GM10847 (cell line): ENCODE measurements around the gene CAPN2.

Experiments used
- POLR2A ChIP-seq: IDR thresholded peaks from 2 replicates; pipeline ENCODE4 v1.6.1; 2011; ENCODE audit not compliant: insufficient read length; ENCODE audit errors: extremely low read depth

CAPN2 gene

GRCh38 chr1:223738465-223739365 lies 26.4 kb downstream of the CAPN2 start:
- TF ChIP-seq POLR2A, result no peak

GRCh38 chr1:223739366-223740037 lies 27.2 kb downstream of the CAPN2 start:
- no peak for TF ChIP-seq POLR2A

- TF ChIP-seq POLR2A, result no peak
These were observed 29.5 kb downstream of the CAPN2 start for GRCh38 chr1:223741861-223742260.

DNA sequence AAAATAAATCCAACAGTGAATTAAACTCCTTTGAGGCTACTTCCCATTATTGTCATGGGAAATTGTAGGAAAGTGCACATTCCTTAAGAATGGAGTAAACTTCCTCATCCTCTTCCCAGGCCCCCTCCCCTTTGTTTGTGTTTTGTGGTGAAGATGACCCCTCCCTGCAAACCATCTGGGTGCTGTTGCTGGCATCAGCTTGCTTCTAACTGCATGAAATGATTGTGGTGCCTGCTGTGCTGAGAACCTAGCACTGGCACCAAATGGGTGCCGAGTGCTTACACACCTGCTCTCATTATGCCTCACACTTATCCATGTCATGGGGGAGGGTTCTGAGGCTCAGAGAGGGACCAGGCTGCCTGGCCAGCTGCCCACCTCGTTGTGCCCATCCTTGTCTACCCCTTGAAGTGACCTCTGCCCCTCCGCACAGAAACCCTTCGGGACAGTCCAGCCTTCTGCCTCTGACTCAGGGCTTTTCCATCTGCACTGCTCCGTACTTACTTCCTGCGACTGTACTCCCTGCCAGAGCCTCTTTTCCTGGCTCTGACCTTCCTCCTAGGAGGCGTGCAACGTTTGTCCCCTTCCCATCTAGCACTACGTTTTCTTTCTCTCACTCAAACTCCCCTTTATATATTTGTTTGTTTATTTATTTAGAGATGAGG lies 30.6 kb downstream of the CAPN2 start:
- TF ChIP-seq POLR2A, result no peak

GRCh38 chr1:223745731-223746130 lies 33.4 kb downstream of the CAPN2 start:
- TF ChIP-seq POLR2A, result no peak

- TF ChIP-seq POLR2A, result no peak
These were observed 35.5 kb downstream of the CAPN2 start for GRCh38 chr1:223747838-223748335.

DNA sequence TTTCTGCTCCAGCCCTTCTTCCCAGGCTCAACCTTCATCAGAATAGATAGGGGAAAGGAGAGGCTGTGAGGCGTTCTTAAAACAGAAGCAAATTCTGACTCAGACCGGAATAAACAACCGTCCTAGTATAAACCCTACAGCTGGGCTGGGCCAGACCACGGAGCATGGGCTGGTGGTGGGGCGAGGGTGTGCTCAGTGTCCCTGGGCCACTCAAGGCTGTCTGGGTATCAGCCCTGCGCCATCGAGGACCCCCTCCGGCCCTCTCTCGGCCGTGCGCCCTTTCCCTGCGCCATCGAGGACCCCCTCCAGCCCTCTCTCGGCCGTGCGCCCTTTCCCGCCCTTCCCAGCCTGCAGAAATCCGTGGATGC lies 36.0 kb downstream of the CAPN2 start:
- TF ChIP-seq POLR2A, result no peak

- TF ChIP-seq POLR2A, result no peak
These were observed 36.7 kb downstream of the CAPN2 start for GRCh38 chr1:223748773-223749733.

GRCh38 chr1:223750730-223751570 lies 38.6 kb downstream of the CAPN2 start:
- TF ChIP-seq POLR2A, result no peak

GRCh38 chr1:223751696-223752095 lies 39.4 kb downstream of the CAPN2 start:
- no peak for TF ChIP-seq POLR2A

DNA sequence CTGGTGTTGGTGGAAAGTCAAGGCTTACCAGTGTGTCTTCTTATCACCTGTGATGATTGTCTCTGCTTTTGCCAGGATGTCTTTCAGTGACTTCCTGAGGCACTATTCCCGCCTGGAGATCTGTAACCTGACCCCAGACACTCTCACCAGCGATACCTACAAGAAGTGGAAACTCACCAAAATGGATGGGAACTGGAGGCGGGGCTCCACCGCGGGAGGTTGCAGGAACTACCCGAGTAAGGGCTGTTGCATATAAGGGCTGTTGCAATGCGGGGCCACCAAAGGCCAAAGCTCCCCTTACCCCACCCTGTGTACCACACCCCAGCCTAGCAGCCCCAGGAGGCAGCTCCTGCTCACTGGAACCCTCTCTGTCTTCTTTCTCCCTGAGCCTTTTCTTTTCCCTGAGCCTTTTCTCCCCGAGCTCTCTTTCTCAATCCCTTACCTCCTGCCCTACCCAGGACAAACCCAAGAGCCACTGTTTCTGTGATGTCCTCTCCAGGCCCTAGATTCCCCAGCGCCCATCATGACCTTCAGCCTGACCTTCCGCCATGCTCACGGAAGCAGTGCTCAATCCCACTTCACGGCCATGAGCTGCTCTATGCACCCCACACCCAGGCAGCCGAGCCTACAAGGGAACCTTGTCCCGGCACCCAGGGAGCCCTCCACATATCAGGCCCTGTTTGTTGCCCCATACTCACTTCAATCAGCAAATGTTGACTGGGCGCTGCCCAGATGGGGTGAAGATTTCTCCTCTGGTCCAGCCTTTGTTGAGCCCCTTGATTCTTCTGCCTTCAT lies 40.6 kb downstream of the CAPN2 start:
- TF ChIP-seq POLR2A, result no peak

DNA sequence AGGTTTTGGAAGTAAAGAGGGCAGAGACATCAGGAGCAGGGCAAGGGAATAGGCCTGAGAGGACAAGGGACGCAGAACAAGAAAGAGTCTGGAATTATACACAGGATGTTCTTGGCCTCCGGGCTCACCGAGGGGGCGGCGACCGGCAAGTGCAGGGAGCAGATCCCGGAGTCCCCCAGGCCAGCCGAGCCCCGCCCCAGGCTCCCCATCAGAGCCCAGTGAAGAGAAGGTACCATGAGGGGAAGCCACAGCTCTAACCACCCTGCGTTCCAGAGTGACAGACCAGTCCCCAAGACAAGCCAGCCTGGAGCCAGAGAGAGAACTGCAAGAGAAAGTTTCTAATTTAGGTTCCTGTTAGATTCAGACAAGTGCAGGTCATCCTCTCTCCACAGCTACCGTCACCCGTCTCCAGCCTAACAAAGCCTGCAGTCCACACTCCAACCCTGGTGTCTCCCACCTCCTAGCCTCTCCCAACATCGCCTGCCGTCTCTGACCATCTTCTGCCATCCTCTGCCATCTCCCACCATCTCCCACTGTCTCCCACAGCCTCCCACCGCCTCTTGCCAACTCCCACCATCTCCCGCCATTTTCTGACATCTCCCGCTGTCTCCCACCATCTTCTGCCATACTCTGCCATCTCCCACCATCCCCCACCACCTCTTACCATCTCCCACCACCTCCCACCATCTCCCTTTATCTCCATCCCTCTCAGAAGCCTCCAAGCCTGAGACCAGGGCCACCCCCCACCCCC lies 42.5 kb downstream of the CAPN2 start:
- TF ChIP-seq POLR2A, result no peak
